ENCODE results near the gene WDR64.

Gene WDR64

GRCh38 chr1:241630899-241631298 is 21.2 kb upstream of the WDR64 start:
- DNase-seq (ENCODE audit: extremely low read depth in 1 of 2, low read depth in 1 of 2): no peak

GRCh38 chr1:241631674-241632073 is 20.4 kb upstream of the WDR64 start:
- no peak for DNase-seq (ENCODE audit: extremely low read depth in 1 of 2, low read depth in 1 of 2)

GRCh38 chr1:241632987-241633386 is 19.1 kb upstream of the WDR64 start:
- DNase-seq (ENCODE audit: extremely low read depth in 1 of 2, low read depth in 1 of 2): no peak

GRCh38 chr1:241635556-241636152 is 16.4 kb upstream of the WDR64 start:
- no peak for DNase-seq (ENCODE audit: extremely low read depth in 1 of 2, low read depth in 1 of 2)

GRCh38 chr1:241636291-241636690 is 15.8 kb upstream of the WDR64 start:
- no peak for DNase-seq (ENCODE audit: extremely low read depth in 1 of 2, low read depth in 1 of 2)

- DNase-seq (ENCODE audit: extremely low read depth in 1 of 2, low read depth in 1 of 2): no peak
These were observed 15.0 kb upstream of the WDR64 start for GRCh38 chr1:241637046-241637590.

GRCh38 chr1:241637604-241638003 is 14.5 kb upstream of the WDR64 start:
- DNase-seq (ENCODE audit: extremely low read depth in 1 of 2, low read depth in 1 of 2): no peak

- DNase-seq (ENCODE audit: extremely low read depth in 1 of 2, low read depth in 1 of 2): no peak
These were observed 13.9 kb upstream of the WDR64 start for GRCh38 chr1:241638099-241638682.

- DNase-seq (ENCODE audit: extremely low read depth in 1 of 2, low read depth in 1 of 2): no peak
These were observed 13.0 kb upstream of the WDR64 start for GRCh38 chr1:241638909-241639622.

- DNase-seq (ENCODE audit: extremely low read depth in 1 of 2, low read depth in 1 of 2): peak in 1 of 2 donors; percentile 1
These were observed 12.4 kb upstream of the WDR64 start for GRCh38 chr1:241639623-241640148.

- peak; percentile 78 to 88 for DNase-seq (ENCODE audit: extremely low read depth in 1 of 2, low read depth in 1 of 2)
These were observed 11.8 kb upstream of the WDR64 start, which contains the start of the genes CHML and OPN3 for GRCh38 chr1:241640149-241640866. Gene CHML (minus strand): TSS chr1:241640369. CDS start chr1:241635766, 4,603 bp downstream. Gene OPN3 (minus strand): TSS chr1:241640369. CDS start chr1:241640254, 115 bp downstream.

GRCh38 chr1:241640867-241641622 is 11.0 kb upstream of the WDR64 start:
- DNase-seq (ENCODE audit: extremely low read depth in 1 of 2, low read depth in 1 of 2): no peak

GRCh38 chr1:241641773-241642592 is 10.1 kb upstream of the WDR64 start:
- DNase-seq (ENCODE audit: extremely low read depth in 1 of 2, low read depth in 1 of 2): no peak

- no peak for DNase-seq (ENCODE audit: extremely low read depth in 1 of 2, low read depth in 1 of 2)
These were observed 9.5 kb upstream of the WDR64 start for GRCh38 chr1:241642593-241642944.

GRCh38 chr1:241644259-241644658 is 7.8 kb upstream of the WDR64 start:
- no peak for DNase-seq (ENCODE audit: extremely low read depth in 1 of 2, low read depth in 1 of 2)

GRCh38 chr1:241645199-241645598 is 6.9 kb upstream of the WDR64 start:
- no peak for DNase-seq (ENCODE audit: extremely low read depth in 1 of 2, low read depth in 1 of 2)

GRCh38 chr1:241646201-241646600 is 5.9 kb upstream of the WDR64 start:
- DNase-seq (ENCODE audit: extremely low read depth in 1 of 2, low read depth in 1 of 2): no peak

GRCh38 chr1:241647658-241648057 is 4.4 kb upstream of the WDR64 start:
- no peak for DNase-seq (ENCODE audit: extremely low read depth in 1 of 2, low read depth in 1 of 2)

GRCh38 chr1:241648159-241648558 is 3.9 kb upstream of the WDR64 start:
- no peak for DNase-seq (ENCODE audit: extremely low read depth in 1 of 2, low read depth in 1 of 2)
